Epidermal melanocyte (primary cell): ENCODE measurements around the gene ZNF518A.
"Not testable (repeated sequence)": the region's sequence is repeated elsewhere in the genome, so short reads cannot be mapped to it uniquely, and the experiment has no call there.

Experiments used
- DNase-seq: peaks from one replicate; pipeline ENCODE4 v3.0.0; 2011; ENCODE audit warnings: low spot score; ENCODE audit not compliant: insufficient read length

ZNF518A gene

DNA sequence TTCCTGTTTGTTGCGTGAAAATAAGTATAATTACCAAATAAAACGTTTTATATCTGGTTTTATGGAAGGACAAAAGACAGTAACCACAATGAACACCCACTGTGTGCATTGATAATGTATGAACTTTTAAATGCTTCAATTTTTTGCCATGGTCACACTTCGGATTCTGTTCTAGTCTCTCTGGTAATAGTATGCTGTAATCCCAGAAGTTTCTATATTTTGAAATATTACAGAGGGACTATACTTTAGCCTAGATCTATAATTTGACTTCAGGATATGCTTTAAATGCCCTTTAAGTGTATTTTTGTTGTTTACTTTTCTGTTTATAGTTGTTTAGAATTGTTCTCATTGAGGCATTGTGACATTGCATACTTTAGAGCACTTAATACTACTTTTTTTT is 1.5 kb downstream of the ZNF518A start:
- DNase-seq: no peak

DNA sequence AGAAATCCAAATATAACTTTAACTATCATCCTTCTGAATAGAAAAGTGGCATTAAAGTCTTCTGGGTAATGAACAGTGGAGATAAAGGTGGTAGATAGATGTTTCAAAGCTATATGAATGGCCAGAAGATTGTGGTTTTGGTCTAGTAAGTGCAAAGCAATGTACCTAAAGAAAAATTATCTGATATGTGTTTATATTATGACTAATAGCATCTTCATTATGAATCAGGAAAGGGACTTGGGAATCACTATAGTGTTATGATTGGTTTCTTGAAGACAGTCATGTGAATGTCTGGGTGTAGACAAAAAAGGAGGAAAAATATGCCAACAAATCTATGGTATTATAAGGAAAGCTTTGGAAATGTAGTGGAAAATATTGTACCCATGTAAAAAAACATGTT is 3.0 kb downstream of the ZNF518A start:
- no peak for DNase-seq

DNA sequence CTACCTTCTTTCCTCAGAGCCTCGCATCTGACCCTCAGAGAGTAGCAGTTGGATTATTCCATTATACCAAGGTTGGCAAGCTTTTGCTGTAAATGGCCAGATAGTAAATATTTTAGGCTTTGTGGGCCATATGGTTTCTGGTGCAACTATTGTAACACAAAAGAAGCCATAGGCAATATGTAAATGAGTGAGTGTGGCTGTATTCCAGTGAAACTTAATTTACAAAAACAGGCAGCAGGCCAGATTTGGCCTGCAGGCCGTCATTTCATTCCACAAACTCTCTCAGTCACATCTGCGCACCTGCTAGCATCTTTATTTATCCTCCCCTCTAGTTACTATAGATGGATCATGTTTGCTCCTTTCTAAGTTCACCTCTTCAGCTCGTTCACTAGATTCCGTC is 6.7 kb downstream of the ZNF518A start:
- no peak for DNase-seq

DNA sequence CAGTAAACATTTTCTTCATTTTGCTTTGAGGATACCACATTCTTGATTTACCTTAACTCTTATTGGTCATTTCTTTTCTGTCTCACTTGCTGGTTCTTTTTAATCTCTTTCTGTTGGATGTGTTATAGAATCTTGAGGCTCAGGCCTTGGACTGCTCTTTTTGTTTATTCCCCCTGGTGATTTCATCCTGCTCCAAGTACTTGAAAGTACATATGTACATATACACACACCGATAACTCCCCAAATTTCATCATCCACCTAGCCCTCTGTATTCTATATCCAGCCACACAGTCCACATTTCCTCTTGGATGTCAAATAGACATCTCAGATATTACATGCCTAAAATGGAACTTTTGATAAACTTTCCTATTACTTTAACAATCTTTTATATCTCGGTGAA is 7.5 kb downstream of the ZNF518A start:
- no peak for DNase-seq

DNA sequence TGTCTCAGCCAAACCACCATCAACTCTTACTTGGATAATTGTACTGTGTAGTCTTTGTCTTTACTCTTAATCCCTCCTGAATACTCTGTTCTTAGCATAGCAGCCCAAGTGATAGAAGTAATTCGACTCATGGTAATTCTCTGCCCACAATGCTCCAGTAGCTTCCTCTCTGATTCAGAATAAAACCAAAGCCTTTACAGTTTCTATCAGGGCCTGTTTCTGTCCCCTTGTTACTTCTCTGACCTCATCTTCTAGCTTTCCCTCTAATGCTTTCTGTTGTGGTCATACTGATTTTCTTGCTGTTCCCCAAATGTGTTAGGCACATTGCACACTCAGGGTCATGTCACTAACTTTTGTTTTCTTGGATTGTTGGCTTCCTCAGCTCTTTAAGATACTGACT is 8.0 kb downstream of the ZNF518A start:
- DNase-seq: no peak

DNA sequence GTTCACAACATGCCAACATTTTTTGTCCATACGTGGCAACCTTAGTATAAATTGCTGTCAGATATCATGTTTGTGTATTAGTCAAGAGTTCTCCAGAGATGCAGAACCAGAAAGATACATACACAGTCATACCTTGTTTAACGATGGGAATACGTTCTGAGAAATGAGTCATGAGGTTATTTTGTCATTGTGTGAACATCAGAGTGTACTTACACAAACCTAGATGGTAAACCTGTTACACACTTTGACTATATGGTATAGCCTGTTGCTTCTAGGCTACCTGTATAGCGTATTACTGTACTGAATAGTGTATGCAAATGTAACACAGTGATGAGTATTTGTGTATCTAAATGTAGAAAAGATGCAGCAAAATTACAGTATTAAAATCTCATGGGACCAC is 22.3 kb downstream of the ZNF518A start:
- no peak for DNase-seq

DNA sequence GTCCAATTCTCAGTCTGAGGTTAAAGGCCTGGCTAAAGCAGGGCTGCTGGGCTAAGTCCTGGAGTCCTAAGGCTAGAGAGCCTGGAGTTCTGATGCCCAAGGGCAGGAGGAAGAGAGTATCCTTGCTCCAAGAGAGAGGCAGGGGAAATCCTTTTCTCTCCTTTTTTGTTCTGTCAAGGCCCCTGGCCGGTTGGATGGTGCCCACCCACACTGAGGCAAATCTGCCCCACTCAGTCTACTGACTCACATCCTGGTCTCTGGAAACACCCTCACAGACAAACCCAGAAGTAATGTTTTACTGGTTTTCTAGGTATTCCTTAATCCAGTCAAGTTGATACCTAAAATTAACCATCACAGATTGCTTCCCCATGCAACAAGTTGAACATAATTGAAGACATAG is 23.0 kb downstream of the ZNF518A start:
- no peak for DNase-seq

DNA sequence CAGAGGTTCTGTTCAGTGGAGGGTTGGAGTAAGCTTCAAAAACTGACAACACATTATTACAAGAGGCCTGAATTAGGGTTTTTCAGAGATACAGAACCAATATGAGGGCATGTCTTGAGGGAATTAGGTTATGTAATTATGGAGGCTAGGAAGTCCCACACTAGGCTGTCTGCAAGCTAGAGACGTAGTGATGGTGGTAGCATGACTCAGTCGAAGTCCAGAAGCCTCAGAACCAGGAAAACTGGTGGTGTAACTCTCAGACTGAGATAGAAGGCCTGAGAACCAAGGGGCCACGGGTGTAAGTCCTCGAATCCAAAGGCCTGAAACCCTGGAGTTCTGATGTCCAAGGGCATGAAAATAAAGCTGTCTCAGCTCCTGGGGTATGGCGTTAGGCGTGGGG is 35.6 kb downstream of the ZNF518A start:
- DNase-seq: no peak

DNA sequence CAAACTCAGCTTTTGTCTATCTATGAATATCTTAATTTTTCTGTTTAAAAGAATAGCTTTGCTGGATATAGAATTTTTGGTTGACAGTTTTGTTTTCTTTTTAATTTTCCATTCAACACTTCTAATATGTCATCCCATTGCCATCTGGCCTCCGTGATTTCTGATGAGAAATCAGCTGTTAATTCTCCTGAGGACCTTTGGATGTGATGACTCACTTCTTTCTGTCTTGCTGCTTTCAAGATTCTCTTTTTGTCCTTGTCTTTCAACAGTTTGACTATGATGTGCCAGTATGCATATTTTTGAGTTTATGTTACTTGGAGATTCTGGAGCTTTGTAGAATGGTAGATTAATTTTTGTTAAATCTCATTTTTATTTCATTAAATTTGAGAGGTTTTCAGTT is 38.4 kb downstream of the ZNF518A start:
- DNase-seq: no peak

DNA sequence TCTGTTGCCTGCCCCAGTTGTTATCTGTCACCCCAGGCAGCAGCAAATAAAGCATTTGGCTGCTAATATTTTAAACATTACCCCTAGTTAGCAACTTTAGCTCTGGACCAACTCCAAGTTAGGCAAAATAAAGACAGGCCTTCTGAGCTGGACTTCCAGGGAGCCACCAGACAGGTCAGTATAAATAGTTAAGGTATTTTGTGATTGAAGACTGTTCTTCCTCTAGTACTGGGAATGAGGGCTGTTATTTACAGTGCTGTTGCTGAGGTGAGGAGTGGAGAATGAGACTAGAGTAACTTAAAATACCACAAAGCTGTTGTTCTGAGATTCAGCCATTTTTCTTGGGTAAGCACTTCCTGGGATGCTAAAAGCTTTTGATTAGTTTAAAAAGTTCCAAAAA is 40.1 kb downstream of the ZNF518A start:
- no peak for DNase-seq

DNA sequence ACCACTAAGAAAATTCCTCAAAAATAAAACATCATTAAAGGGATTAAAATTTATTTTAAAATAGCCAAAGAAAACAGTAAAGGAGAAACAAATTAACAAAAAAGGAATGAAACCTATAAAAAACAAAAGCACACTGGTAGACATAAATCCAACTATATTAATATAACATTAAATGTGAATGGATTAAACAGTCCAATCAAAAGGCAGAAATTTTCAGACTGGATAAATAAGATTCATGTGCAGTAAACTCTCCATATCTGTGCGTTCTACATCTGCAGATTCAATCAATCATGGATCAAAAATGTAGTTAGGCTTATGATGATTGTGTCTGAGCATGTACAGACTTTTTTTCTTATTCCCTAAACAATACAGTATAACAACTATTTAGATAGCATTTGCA is 42.6 kb downstream of the ZNF518A start:
- DNase-seq: no peak

DNA sequence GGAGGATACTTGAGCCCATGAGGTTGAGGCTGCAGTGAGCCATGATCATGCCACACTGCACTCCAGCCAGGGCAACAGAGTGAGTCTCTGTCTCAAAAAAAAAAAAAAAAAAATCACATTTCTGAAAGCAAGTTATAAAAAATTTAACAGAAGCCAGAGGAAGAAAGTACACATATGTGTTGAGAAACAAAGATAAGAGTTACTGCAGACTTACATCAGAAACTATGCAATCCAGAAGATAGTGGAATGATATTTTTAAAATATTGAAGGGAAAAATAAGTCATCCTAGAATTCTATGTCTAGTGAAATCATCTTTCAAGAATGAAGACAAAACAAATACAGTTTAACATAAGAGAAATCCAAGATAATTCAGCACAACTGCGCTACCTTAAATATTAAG is 46.9 kb downstream of the ZNF518A start:
- DNase-seq: no peak

DNA sequence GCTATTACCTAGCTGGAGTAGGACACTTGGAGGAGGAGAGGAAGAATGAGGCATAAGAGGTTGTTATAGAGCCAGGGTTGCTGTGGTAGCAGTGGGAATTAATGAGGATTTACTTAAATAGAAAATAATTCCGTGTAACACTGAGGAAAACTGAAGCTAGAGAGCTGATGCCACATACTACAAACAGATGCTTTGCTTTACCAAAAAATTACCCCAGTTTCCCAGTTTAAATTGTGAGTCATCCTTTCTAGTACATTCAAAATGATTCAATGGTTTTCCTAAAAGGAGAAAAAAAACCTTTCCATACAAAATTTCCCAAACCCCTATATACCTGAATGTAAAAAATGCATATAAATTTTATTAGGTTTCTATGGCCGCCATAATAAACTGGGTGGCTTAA is 58.3 kb downstream of the ZNF518A start:
- no peak for DNase-seq

DNA sequence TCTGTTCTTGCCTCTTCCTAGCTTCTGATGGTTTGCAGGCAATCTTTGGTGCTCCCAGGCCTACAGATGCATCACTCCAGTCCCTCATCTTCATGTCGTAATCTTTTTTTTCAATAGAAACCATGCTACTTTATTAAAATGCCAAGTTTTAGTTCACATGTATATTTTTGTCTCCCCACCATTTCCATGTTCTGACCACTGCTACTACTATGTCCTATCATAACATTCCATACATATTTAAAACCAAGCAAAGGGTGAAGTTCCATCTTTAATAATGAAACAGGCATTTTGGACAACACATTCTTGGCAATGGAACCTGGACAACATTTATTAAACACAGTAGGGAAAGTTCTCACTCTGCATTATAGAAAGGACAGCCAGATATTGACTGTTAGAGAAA is 58.8 kb downstream of the ZNF518A start:
- DNase-seq: no peak

DNA sequence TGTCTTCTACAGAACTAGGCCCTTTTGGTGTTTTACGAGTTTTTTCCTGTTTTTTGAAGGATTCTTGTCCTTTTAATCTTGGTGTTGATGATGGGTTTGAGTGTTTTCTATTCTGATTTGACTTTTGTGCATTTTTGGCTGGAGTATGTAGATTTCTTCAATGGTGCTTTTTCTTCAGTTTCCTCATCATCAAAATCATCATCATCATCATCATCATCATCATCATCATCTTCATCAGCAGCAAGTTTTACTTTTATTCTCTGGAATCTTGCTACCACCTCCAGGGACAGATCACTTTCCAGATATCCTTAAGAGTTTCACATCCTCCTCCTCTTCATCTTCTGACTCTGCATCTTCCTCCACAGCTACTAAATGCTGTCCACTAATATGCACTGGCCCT is 59.4 kb downstream of the ZNF518A start:
- not testable (repeated sequence) for DNase-seq

DNA sequence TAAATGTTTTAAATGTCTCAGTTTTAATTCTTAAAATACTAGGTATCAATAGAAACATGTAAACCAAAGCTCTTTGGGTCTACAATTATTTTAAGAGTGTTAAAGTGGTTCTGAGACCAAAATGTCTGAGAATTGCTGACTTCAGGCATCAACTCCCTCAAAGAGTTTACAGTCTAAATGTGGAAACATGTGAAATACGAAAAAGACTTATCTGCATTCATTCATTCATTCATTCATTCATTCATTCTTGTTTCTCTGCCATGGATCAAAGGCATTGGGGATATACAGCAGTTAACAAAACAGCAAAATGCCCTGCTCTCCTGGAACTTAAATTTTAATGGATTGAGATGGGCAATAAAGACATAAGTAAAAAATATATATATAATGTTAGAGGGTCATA is 71.4 kb downstream of the ZNF518A start:
- no peak for DNase-seq

DNA sequence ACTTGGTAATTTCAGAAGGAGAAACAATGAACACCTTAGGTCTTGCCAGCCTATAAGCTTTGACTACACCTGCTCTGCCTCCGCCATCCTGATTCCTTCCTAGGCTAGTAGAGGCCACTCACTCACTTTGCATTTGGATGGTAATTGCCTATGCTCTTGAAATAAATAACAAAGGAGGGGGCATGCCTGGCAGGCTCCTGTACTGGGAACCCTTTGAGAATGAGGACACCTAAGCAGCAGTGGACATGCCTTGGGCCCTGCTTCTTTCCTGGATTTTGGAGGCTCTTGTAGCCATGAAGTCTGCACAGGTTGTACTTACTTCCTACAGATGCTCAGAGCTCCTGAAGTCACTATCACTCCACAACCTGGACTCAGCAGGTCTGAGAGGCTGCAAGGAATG is 75.5 kb downstream of the ZNF518A start:
- DNase-seq: no peak

DNA sequence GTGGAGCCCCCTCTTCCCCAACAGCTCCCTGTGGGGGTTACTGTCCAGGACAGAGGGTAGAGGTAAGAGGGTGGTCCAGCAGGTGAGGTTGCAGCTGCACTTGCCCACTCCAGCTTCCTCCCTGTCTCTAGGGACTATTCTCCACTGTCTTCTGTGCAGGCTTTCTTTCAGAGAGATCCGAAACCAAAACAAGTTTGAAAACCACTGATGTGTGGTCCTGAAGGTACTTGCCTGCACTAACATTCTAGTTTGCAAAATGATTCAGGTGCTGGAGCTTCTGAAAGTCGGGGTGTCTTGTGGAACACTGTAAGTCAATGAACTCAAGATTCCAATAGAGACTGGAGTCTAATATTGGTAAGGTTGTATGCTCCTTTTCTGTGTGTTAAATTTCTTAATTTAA is 78.2 kb downstream of the ZNF518A start:
- DNase-seq: no peak

DNA sequence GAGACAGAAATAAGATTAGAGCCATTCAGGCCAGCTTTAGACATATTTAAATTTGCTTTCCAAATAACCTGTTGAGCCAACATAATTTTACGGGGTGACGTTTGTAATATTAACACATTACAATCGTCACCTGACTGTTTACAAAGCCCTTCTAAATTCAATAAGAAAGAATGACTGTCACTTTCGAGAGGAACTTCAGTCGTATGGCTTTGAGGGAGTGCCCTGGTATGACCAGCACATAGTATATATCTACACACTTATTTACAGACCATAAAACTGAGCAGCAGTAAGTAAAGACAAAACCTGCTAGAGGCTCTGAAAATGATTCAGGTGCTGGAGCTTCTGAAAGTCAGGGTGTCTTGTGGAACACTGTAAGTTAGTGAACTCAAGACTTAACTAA is 78.8 kb downstream of the ZNF518A start:
- no peak for DNase-seq

DNA sequence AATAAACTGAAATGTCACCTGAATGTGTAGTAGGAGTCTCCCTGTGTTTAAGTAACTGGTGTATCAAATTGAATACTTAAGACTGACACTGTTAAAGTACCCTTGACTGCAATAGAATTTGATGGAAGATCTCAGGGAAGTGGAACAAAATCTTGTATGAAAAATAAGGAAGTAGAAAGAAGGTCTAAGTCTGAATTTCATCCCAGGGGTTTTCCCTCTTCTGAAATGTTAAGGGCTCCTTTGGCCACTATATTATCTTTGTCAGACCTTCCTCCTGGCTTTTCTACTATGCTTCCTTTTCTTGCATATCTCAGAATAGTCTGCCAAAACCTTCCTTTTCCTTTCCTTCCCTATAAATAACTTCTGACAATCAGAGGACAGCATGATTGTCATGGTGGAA is 81.7 kb downstream of the ZNF518A start:
- DNase-seq: no peak

DNA sequence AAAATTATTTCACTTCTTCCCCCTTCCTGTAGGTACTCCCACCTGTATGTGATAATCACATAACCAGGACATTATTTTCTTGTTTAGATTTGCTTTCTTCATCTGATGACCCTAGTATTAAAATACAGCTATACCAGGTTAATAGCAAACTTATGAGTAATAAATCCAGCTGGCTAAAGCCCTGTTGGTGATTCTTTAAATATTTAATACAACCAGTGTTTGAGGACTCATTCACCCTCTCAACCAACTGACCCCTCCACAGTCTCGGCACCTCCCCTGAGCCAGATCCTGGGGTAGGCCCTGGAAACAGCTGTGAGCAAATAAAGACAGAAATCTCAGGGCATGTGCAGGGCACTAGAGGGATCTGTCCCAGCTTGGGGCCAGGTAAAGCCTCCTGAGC is 82.8 kb downstream of the ZNF518A start:
- no peak for DNase-seq
